HAP-1 (cell line): ENCODE measurements around the gene ANKRD53.
A peak's percentile ranks its signal among the peaks of the same experiment; 100 is the strongest.

Experiments
- DNase-seq, 2 experiments: peaks; one replicate each; pipeline ENCODE4 v3.0.0-alpha.2; 2016 to 2020; ENCODE audit warnings: low spot score in 2 of 2
- H3K27me3 ChIP-seq: fragments of 250-450 bp; sonication (Bioruptor Pico); 2 replicates; pipeline ENCODE4 v1.5.1; 2020; ENCODE audit warnings: low read depth, mild to moderate bottlenecking, moderate library complexity
- H3K36me3 ChIP-seq: fragments of 250-450 bp; sonication (Bioruptor Pico); replicated peaks from 2 replicates; pipeline ENCODE4 v1.5.1; 2020; ENCODE audit warnings: mild to moderate bottlenecking
- H3K4me1 ChIP-seq: fragments of 250-450 bp; sonication (Bioruptor Pico); 2 replicates; pipeline ENCODE4 v1.5.1; 2020; ENCODE audit warnings: mild to moderate bottlenecking
- H3K4me3 ChIP-seq: fragments of 250-450 bp; sonication (Bioruptor Pico); 2 replicates; pipeline ENCODE4 v1.5.1; 2020; ENCODE audit warnings: mild to moderate bottlenecking, moderate library complexity
- H3K9me3 ChIP-seq: fragments of 250-450 bp; sonication (Bioruptor Pico); 2 replicates; pipeline ENCODE4 v1.5.1; 2020; ENCODE audit warnings: mild to moderate bottlenecking, moderate library complexity
- in situ Hi-C: fragments of 300-500 bp; cut with MboI; formaldehyde crosslinking; loops from 3 replicates; pipeline ENCODE4 v1.14.3; 2020; ENCODE audit warnings: low sequenced_read_pairs, inconsistent platforms, mixed read lengths

The ANKRD53 gene

GRCh38 chr2:70939001-70939838 is 39.2 kb upstream of the ANKRD53 start:
- DNase-seq: no peak
- H3K4me1 ChIP-seq: no peaks in the 10 kb centered on the region
- H3K4me3 ChIP-seq: no peak overlapping the region

GRCh38 chr2:70939839-70940580 is 38.4 kb upstream of the ANKRD53 start:
- Histone ChIP-seq H3K9me3 (no peaks in the 10 kb centered on the region), H3K27me3 (no peaks in the 10 kb centered on the region), H3K4me1 (no peaks in the 10 kb centered on the region), H3K36me3 (no peaks in the 10 kb centered on the region), H3K4me3 (no peak overlapping the region)
- DNase-seq: no peak
- in situ Hi-C loops: loop anchor here (10.0 to 25.0 kb wide), 3 partner anchors 145 to 628 kb away; partner anchors contain the start of genes FAM136A and FIGLA

More at GRCh38 chr2:70939001-70939838, 39.2 kb upstream of the ANKRD53 start:
- no peaks in the 10 kb centered on the region for H3K9me3 ChIP-seq
- H3K27me3 ChIP-seq: no peaks in the 10 kb centered on the region
- no peaks in the 10 kb centered on the region for H3K36me3 ChIP-seq
- in situ Hi-C loops: loop anchor here (25.0 kb wide), 1 partner anchor 627 kb away; the partner anchor contains the start of gene FAM136A

- no peaks in the 10 kb centered on the region for H3K27me3 ChIP-seq
- in situ Hi-C loops: loop anchor here (10.0 to 25.0 kb wide), 3 partner anchors 146 to 629 kb away; partner anchors contain the start of genes FAM136A and FIGLA
- no peaks in the 10 kb centered on the region for H3K4me1 ChIP-seq
- no peak for DNase-seq
- no peaks in the 10 kb centered on the region for H3K36me3 ChIP-seq
- no peak overlapping the region for H3K4me3 ChIP-seq
- no peaks in the 10 kb centered on the region for H3K9me3 ChIP-seq
These were observed 37.2 kb upstream of the ANKRD53 start for GRCh38 chr2:70941186-70941585.

GRCh38 chr2:70941701-70942100 is 36.7 kb upstream of the ANKRD53 start:
- Histone ChIP-seq H3K36me3 (no peaks in the 10 kb centered on the region), H3K4me1 (peaks cover 3% of the 10 kb centered on the region), H3K27me3 (no peaks in the 10 kb centered on the region), H3K9me3 (no peaks in the 10 kb centered on the region), H3K4me3 (no peak overlapping the region)
- DNase-seq: no peak
- in situ Hi-C loops: loop anchor here (10.0 to 25.0 kb wide), 3 partner anchors 147 to 629 kb away; partner anchors contain the start of genes FAM136A and FIGLA

GRCh38 chr2:70942396-70943204 is 35.8 kb upstream of the ANKRD53 start:
- Histone ChIP-seq H3K4me3 (no peak overlapping the region), H3K36me3 (no peaks in the 10 kb centered on the region), H3K4me1 (peaks cover 12% of the 10 kb centered on the region), H3K27me3 (no peaks in the 10 kb centered on the region), H3K9me3 (no peaks in the 10 kb centered on the region)
- in situ Hi-C loops: loop anchor here (10.0 to 25.0 kb wide), 3 partner anchors 148 to 630 kb away; partner anchors contain the start of genes FAM136A and FIGLA
- no peak for DNase-seq

DNA sequence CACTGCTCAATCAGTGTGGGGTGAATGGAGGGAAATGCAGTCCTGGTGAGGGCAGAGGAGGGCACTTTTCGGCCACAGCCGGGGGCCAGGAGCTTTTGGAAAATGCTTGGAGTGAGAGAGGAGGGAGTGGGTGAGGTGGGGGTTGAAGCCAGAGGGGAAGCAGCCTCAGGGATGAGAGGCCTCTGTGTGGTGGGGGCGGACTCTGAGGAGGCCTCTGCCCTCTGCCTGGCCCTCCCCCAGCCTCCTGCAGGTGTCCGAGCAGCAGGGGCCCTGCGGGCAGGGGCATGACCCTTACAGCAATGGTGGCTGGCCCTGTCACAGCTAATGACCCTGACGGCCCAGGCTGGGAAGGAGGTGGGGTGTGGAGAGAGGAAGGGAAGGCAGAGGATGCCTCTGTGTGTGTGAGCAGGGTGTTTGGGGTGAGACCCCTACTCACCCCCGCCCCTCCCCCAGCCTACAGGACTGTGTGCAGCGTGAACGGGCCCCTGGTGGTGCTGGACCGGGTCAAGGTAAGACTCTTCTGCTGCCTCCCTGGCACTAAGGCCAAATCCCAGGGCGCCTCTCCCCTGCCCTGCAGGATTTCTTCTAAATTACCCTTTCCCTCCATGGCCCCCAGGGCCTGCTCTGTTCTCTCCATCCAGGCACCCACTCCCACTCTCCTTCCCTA is 35.1 kb upstream of the ANKRD53 start:
- in situ Hi-C loops: loop anchor here (10.0 to 25.0 kb wide), 3 partner anchors 149 to 631 kb away; partner anchors contain the start of genes FAM136A and FIGLA
- Histone ChIP-seq H3K4me3 (no peak overlapping the region), H3K9me3 (no peaks in the 10 kb centered on the region), H3K27me3 (no peaks in the 10 kb centered on the region), H3K4me1 (peaks cover 20% of the 10 kb centered on the region), H3K36me3 (no peaks in the 10 kb centered on the region)
- no peak for DNase-seq

GRCh38 chr2:70944111-70944690 is 34.2 kb upstream of the ANKRD53 start:
- Histone ChIP-seq H3K4me1 (peaks cover 20% of the 10 kb centered on the region), H3K4me3 (no peak overlapping the region), H3K27me3 (no peaks in the 10 kb centered on the region), H3K36me3 (no peaks in the 10 kb centered on the region), H3K9me3 (no peaks in the 10 kb centered on the region)
- DNase-seq: no peak
- in situ Hi-C loops: loop anchor here (10.0 to 25.0 kb wide), 3 partner anchors 149 to 632 kb away; partner anchors contain the start of genes FAM136A and FIGLA

GRCh38 chr2:70946832-70947442 is 31.5 kb upstream of the ANKRD53 start:
- in situ Hi-C loops: loop anchor here (5.0 to 25.0 kb wide), 4 partner anchors 75 to 635 kb away; partner anchors contain the start of genes FAM136A and FIGLA

DNA sequence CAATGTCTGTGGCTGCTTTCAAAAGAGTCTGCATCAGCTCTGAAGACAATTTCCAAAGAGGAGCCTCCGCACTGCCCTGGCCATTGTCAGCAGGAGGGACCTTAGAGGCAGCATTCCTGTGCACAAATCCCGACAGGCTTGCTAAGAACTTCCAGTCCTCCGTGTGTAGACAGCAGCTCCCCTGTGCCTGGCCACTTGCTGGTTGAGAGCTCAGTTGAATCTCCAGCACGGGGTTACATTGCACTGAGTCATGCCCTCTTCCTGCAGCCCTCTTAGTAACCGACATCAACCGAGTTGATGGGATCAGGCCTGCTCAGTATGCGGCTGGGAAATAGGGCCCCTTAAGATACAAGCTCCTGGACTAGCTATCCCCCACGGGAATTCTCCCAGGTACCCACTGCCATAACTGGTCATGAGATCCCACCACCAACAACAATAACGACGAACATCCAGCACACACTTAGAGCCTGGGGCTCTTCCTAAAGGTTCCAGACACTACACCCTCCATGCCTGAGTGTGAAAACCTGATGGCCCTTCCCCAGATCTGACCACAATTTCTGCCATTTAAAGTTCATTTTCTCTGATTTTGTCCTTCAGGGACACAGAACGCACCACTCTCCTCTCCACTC is 30.8 kb upstream of the ANKRD53 start:
- in situ Hi-C loops: loop anchor here (5.0 to 25.0 kb wide), 4 partner anchors 75 to 635 kb away; partner anchors contain the start of genes FAM136A and FIGLA
- peak overlapping the region; percentile 25 for H3K4me3 ChIP-seq
- DNase-seq: no peak

More at GRCh38 chr2:70946832-70947442, 31.5 kb upstream of the ANKRD53 start:
- no peaks in the 10 kb centered on the region for H3K9me3 ChIP-seq
- no peak overlapping the region for H3K4me3 ChIP-seq
- no peaks in the 10 kb centered on the region for H3K36me3 ChIP-seq
- DNase-seq: peak; percentile 48 to 79
- H3K27me3 ChIP-seq: no peaks in the 10 kb centered on the region
- H3K4me1 ChIP-seq: peaks cover 20% of the 10 kb centered on the region

DNA sequence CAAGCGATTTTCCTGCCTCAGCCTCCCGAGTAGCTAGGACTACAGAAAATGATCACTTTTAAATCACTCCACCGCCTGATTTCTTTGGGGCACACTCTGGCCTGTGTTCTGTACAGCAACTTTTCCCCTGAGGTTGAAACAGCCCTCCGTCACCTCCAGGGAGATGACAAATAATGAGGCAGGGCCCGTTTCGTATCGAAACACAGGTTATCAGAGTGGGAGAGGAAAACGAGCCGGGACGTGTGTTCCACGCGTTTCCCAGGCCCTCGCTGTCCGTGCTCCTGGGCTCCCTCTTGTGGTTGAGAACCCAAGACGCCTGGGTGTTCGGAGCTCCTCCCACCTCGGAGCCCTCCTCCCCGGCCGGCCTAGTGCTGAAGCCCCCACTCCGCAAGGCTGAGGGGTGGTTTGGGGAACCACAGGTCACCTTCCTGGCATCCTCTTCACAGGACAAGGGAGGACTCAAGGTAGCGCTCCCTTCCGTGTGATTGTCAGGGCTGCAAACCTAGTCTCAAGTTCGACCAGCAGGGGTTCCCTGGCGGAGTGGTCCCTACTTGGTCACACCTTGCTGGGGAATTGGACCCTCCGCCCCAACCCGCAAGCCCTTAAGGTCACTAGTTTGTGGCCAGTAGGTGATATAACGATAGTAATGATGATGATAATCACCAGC is 30.0 kb upstream of the ANKRD53 start:
- peaks cover 4% of the 10 kb centered on the region for H3K27me3 ChIP-seq
- H3K4me1 ChIP-seq: peaks cover 20% of the 10 kb centered on the region
- H3K4me3 ChIP-seq: peak overlapping the region; percentile 25
- in situ Hi-C loops: loop anchor here (5.0 to 25.0 kb wide), 4 partner anchors 76 to 636 kb away; partner anchors contain the start of genes FAM136A and FIGLA
- no peaks in the 10 kb centered on the region for H3K9me3 ChIP-seq
- DNase-seq: peak; percentile 53 to 94
- H3K36me3 ChIP-seq: no peaks in the 10 kb centered on the region

More for the DNA sequence above, 30.8 kb upstream of the ANKRD53 start:
- Histone ChIP-seq H3K9me3 (no peaks in the 10 kb centered on the region), H3K27me3 (no peaks in the 10 kb centered on the region), H3K4me1 (peaks cover 20% of the 10 kb centered on the region), H3K36me3 (no peaks in the 10 kb centered on the region)

GRCh38 chr2:70949086-70949485 is 29.3 kb upstream of the ANKRD53 start:
- Histone ChIP-seq H3K27me3 (peaks cover 10% of the 10 kb centered on the region), H3K36me3 (no peaks in the 10 kb centered on the region), H3K4me1 (peaks cover 20% of the 10 kb centered on the region), H3K4me3 (no peak overlapping the region), H3K9me3 (no peaks in the 10 kb centered on the region)
- DNase-seq: no peak
- in situ Hi-C loops: loop anchor here (5.0 to 25.0 kb wide), 4 partner anchors 77 to 637 kb away; partner anchors contain the start of genes FAM136A and FIGLA
